Measurements from ENCODE around the gene ESYT2.
A peak's percentile ranks its signal among the peaks of the same experiment; 100 is the strongest.

Gene ESYT2

DNA sequence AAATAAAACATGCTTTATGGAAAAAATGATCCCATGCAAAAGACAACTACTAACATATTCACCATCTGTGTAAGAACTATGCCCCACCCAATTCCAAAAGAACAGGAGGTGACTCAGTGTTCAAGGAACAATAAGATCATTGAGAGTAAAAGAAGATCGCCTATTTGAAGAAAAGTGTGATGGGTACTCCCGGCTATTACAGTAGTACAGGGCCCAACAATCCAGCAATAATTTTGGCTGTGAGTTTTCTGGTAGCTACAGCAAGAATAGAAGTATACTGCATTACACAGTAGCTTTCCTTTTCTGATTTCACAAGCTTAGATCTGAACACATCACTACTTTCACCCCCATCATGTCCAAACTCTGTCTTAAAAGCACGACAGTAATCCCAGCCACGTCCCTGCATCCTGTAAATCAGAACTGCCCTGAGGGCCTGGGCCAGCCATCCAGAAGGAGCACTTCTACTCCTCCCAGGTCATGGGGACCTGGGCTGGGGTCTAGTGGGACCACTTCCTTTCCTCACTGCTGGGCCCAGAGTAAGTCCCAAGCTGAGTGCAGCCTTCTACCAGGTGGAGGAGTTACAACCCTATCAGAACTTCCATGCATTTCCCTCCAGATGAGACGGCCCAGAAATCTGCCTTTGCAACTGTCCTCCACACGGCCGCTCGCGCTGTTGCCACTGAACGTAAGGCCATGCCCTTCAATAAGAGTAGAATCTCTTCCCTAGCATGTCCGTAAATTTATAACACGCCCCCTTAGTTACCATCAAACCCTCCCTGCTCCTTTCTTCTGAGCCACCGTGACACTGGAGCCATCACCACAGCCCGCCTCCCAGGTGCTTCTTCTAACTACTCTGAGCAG is 7.9 kb downstream of the ESYT2 start:
- DNase-seq (ENCODE audit: low read depth, low spot score): no peak
- Histone ChIP-seq H3K27me3 (ENCODE audit: insufficient read depth, insufficient read length) (no peaks in the 10 kb centered on the region), H3K36me3 (ENCODE audit: insufficient read depth, insufficient read length, low read length) (peaks cover 4% of the 10 kb centered on the region), H3K4me3 (ENCODE audit: insufficient read length, low read depth) (no peak overlapping the region), H3K9me3 (ENCODE audit: insufficient read depth, low read length) (no peaks in the 10 kb centered on the region), H3K4me1 (ENCODE audit: insufficient read depth, insufficient read length) (peaks cover 5% of the 10 kb centered on the region), H3K9ac (ENCODE audit: insufficient read length, low read depth) (no peak overlapping the region)
- TF ChIP-seq YY1 (IDR thresholded peaks at IDR 0.05; ENCODE audit: insufficient read depth, insufficient read length): no peak
- TF ChIP-seq SUZ12 (IDR thresholded peaks at IDR 0.05; ENCODE audit: extremely low read depth, insufficient read depth, insufficient read length): no peak
- TF ChIP-seq ZNF274 (IDR thresholded peaks at IDR 0.05; ENCODE audit: low read depth, low read length): no peak

DNA sequence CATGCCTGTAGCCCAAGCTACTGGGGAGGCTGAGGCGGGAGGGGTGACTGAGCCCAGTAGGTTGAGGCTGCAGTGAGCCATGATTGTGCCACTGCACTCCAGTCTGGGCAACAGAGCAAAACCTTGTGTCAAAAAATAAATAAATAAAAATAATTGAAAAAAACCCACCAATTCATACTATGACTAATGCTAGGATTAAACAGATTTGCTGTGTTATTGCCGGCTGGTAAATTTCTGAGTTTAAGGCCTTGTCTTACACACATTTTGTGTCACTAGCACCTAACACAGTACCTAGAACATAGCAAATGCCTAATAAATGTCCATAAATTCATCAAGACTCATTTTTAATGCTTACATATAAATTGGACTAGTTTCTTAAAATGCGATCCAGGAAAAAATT is 8.7 kb downstream of the ESYT2 start:
- peaks cover 5% of the 10 kb centered on the region for H3K4me1 ChIP-seq (ENCODE audit: insufficient read depth, insufficient read length)
- DNase-seq (ENCODE audit: low read depth, low spot score): no peak
- no peak overlapping the region for H3K9ac ChIP-seq (ENCODE audit: insufficient read length, low read depth)
- no peaks in the 10 kb centered on the region for H3K9me3 ChIP-seq (ENCODE audit: insufficient read depth, low read length)
- no peak overlapping the region for H3K4me3 ChIP-seq (ENCODE audit: insufficient read length, low read depth)
- no peak for TF ChIP-seq YY1 (IDR thresholded peaks at IDR 0.05; ENCODE audit: insufficient read depth, insufficient read length)
- no peak for TF ChIP-seq ZNF274 (IDR thresholded peaks at IDR 0.05; ENCODE audit: low read depth, low read length)
- TF ChIP-seq SUZ12 (IDR thresholded peaks at IDR 0.05; ENCODE audit: extremely low read depth, insufficient read depth, insufficient read length): no peak
- peaks cover 4% of the 10 kb centered on the region for H3K36me3 ChIP-seq (ENCODE audit: insufficient read depth, insufficient read length, low read length)
- H3K27me3 ChIP-seq (ENCODE audit: insufficient read depth, insufficient read length): no peaks in the 10 kb centered on the region

DNA sequence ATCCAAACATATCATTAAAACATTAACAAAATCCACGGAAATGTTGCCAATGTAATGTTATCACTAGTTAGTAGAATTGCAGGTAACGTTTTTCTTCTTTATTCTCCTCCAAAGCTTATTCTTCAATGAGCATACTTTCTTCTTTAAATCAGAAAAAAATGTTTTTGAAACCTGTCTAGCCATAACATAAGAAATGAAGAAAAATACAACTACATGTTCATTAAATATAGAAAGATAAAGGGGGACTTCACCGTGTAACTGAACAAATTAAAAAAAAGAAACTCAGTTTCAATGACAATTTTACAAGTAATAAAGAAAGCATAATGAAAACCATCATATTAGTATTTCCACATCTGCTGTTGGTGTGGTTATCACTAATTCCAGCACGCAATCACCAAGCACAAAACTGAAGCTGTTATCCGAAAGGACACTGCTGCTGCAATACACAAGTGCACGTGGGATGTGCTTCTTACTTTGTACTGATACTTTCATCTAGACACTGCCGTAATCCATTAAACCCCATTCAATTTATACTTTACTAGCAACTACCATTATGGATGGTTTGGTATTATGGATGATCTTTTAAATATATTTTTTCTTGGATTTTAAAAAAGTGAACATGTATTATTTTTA is 9.6 kb downstream of the ESYT2 start:
- Histone ChIP-seq H3K4me3 (ENCODE audit: insufficient read length, low read depth) (no peak overlapping the region), H3K36me3 (ENCODE audit: insufficient read depth, insufficient read length, low read length) (no peaks in the 10 kb centered on the region), H3K4me1 (ENCODE audit: insufficient read depth, insufficient read length) (peaks cover 6% of the 10 kb centered on the region), H3K27me3 (ENCODE audit: insufficient read depth, insufficient read length) (no peaks in the 10 kb centered on the region), H3K9ac (ENCODE audit: insufficient read length, low read depth) (no peak overlapping the region), H3K9me3 (ENCODE audit: insufficient read depth, low read length) (no peaks in the 10 kb centered on the region)
- TF ChIP-seq ZNF274 (IDR thresholded peaks at IDR 0.05; ENCODE audit: low read depth, low read length) (no peak), SUZ12 (IDR thresholded peaks at IDR 0.05; ENCODE audit: extremely low read depth, insufficient read depth, insufficient read length) (no peak), YY1 (IDR thresholded peaks at IDR 0.05; ENCODE audit: insufficient read depth, insufficient read length) (no peak)
- no peak for DNase-seq (ENCODE audit: low read depth, low spot score)

DNA sequence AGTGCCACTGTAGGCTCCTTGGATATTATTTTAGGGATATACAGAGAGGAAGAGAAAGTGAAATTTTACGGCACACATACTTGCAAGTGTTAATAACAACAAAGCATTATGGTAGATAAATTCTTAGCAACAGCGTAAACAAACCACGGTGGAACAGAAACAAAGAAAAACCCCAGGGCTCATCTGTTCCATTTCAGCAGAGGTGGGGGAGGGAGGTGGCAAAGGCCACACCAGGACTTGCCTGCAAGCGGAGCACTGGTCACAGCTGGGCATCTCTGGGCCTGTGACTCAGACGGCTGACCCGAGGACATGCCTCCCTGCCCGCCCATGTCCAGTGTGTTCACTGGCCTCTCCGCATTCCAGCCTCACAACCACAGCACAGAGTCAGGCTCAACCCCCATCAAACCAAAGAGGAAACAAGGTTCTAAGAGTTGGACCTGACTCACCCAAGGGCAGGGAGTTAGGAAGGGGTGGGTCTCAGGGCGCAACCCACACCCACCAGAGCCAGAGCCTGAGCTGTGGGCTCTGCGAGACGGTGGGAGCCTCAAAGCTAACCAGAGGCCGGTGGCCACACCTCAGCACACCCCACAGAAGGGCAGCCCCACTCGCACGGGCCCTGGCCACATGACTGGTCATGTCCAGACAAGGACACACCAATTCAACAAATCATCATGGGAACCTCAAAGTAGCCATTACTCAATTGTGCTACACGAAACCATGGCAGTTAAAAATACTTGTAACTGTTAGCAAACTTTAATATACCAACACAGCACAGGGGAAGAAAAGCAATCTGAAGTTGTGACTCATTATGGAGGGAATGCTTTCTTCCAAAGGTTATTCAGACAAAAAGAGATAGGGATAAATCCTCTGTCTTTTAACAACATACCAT is 10.7 kb downstream of the ESYT2 start:
- Histone ChIP-seq H3K27me3 (ENCODE audit: insufficient read depth, insufficient read length) (no peaks in the 10 kb centered on the region), H3K4me3 (ENCODE audit: insufficient read length, low read depth) (no peak overlapping the region), H3K36me3 (ENCODE audit: insufficient read depth, insufficient read length, low read length) (no peaks in the 10 kb centered on the region), H3K9me3 (ENCODE audit: insufficient read depth, low read length) (no peaks in the 10 kb centered on the region), H3K4me1 (ENCODE audit: insufficient read depth, insufficient read length) (peaks cover 9% of the 10 kb centered on the region), H3K9ac (ENCODE audit: insufficient read length, low read depth) (no peak overlapping the region)
- TF ChIP-seq SUZ12 (IDR thresholded peaks at IDR 0.05; ENCODE audit: extremely low read depth, insufficient read depth, insufficient read length) (no peak), ZNF274 (IDR thresholded peaks at IDR 0.05; ENCODE audit: low read depth, low read length) (no peak), YY1 (IDR thresholded peaks at IDR 0.05; ENCODE audit: insufficient read depth, insufficient read length) (no peak)
- peak; percentile 30 for DNase-seq (ENCODE audit: low read depth, low spot score)

DNA sequence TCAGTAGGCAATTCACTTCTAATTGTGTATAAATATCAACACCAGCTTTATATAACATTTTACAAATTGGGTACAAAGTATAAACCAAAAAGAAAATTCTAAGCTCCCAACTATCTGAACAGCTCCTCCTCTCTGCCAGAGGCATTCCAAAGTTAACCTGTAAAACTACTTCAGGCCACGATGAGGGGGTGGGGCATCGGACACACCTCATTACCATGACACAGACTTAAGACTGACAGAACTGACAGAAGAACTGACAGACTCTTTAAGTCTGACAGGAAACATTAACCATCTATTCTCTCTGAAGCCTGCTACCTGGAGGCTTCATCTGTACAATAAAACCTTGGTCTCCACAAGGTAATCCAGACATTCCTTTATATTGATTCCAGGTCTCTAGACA is 12.3 kb downstream of the ESYT2 start:
- TF ChIP-seq SUZ12 (IDR thresholded peaks at IDR 0.05; ENCODE audit: extremely low read depth, insufficient read depth, insufficient read length) (no peak), YY1 (IDR thresholded peaks at IDR 0.05; ENCODE audit: insufficient read depth, insufficient read length) (no peak), ZNF274 (IDR thresholded peaks at IDR 0.05; ENCODE audit: low read depth, low read length) (no peak)
- peaks cover 10% of the 10 kb centered on the region for H3K4me1 ChIP-seq (ENCODE audit: insufficient read depth, insufficient read length)
- H3K27me3 ChIP-seq (ENCODE audit: insufficient read depth, insufficient read length): no peaks in the 10 kb centered on the region
- H3K9me3 ChIP-seq (ENCODE audit: insufficient read depth, low read length): no peaks in the 10 kb centered on the region
- no peak for DNase-seq (ENCODE audit: low read depth, low spot score)
- no peaks in the 10 kb centered on the region for H3K36me3 ChIP-seq (ENCODE audit: insufficient read depth, insufficient read length, low read length)
- H3K4me3 ChIP-seq (ENCODE audit: insufficient read length, low read depth): no peak overlapping the region
- H3K9ac ChIP-seq (ENCODE audit: insufficient read length, low read depth): no peak overlapping the region

DNA sequence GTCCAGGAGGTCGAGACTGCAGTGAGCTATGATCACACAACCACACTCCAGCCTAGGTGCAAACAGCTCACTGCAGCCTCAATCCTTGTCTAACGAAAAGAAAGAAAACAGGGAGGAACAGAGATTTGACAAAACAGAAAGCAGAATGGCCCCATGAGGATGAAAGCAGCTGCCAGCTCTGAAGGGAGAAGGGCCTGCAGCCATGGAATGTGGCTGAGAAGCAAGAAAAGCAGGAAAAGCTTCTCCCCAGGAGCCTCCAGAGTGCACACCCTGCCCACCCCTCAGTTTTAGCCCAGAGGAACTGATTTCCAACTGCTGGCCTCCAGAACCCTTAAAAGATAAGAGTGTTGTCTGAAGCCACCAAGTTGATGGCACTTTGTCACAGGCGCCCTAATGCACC is 13.0 kb downstream of the ESYT2 start:
- Histone ChIP-seq H3K4me3 (ENCODE audit: insufficient read length, low read depth) (no peak overlapping the region), H3K9ac (ENCODE audit: insufficient read length, low read depth) (no peak overlapping the region), H3K36me3 (ENCODE audit: insufficient read depth, insufficient read length, low read length) (no peaks in the 10 kb centered on the region), H3K9me3 (ENCODE audit: insufficient read depth, low read length) (no peaks in the 10 kb centered on the region), H3K4me1 (ENCODE audit: insufficient read depth, insufficient read length) (peaks cover 14% of the 10 kb centered on the region), H3K27me3 (ENCODE audit: insufficient read depth, insufficient read length) (no peaks in the 10 kb centered on the region)
- DNase-seq (ENCODE audit: low read depth, low spot score): no peak
- no peak for TF ChIP-seq SUZ12 (IDR thresholded peaks at IDR 0.05; ENCODE audit: extremely low read depth, insufficient read depth, insufficient read length)
- TF ChIP-seq ZNF274 (IDR thresholded peaks at IDR 0.05; ENCODE audit: low read depth, low read length): no peak
- no peak for TF ChIP-seq YY1 (IDR thresholded peaks at IDR 0.05; ENCODE audit: insufficient read depth, insufficient read length)
